Right forelimb (tissue), 1 donor: ENCODE measurements around the gene C19orf33.
"Not testable (repeated sequence)": the region's sequence is repeated elsewhere in the genome, so short reads cannot be mapped to it uniquely, and the experiment has no call there.

Experiments
- DNase-seq: peaks from one replicate; pipeline ENCODE4 v3.0.0-alpha.2; 2018

C19orf33 gene

GRCh38 chr19:38303517-38304351, at the start of gene C19orf33:
Gene C19orf33 (plus strand): TSS chr19:38304251. CDS start chr19:38304262, 11 bp downstream.
- DNase-seq: no peak

DNA sequence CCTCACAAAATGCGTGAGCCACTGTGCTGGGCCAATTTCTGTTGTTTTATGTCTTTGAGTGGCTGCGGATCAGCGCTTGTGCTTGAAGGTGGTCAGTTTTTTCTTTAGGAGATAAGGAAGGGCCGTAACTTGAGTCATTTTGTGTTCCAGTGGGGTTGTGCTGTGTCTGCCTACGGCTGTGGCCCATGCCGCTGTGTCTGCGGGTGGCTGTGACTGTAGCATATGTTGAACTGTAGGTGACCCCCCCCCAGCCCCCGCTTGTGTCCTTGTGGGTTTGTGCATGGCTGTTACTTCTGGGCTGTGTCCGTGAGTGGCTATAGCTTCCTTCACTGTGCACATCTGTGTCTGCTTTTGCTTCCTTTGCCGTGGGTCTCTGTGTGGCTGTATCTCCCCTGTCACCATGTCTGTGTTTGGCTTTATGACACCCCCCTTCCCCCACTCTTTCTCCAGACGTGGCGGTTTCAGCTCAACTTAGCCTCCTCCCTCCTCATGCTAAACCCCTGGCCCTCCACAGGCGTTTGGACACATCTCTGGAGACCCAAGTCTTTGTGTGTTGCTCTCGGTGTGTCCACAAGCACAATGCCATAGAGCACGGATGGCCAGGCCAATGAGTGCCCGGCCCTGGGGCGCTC, 48.6 kb upstream of the C19orf33 start:
- peak; percentile 59 for DNase-seq

DNA sequence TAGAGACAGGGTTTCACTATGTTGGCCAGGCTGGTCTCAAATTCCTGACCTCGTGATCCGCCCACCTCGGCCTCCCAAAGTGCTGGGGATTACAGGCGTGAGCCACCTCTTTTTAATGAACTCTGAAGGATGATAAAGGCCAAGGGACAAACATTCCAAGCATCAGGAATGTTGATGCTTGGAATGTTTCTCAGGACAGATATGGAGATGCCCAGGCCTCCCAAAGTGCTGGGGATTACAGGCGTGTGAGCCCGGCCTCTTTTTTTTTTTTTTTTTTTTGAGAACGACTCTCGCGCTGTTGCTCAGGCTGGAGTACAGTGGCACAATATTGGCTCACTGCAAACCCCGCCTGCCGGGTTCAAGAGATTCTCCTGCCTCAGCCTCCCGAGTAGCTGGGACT, 42.1 kb upstream of the C19orf33 start:
- not testable (repeated sequence) for DNase-seq

GRCh38 chr19:38262585-38263268, 41.3 kb upstream of the C19orf33 start:
- no peak for DNase-seq

GRCh38 chr19:38263689-38264485, 40.2 kb upstream of the C19orf33 start:
- no peak for DNase-seq

- no peak for DNase-seq
Observed at GRCh38 chr19:38264486-38265212, 39.4 kb upstream of the C19orf33 start, which contains the start of gene SPINT2. Gene SPINT2 (plus strand): TSS chr19:38264573. CDS start chr19:38264893, 320 bp downstream.

GRCh38 chr19:38265213-38265861, 38.7 kb upstream of the C19orf33 start:
- no peak for DNase-seq

GRCh38 chr19:38265921-38266429, 38.1 kb upstream of the C19orf33 start:
- DNase-seq: no peak

- no peak for DNase-seq
Observed at GRCh38 chr19:38266981-38267597, 37.0 kb upstream of the C19orf33 start.

DNA sequence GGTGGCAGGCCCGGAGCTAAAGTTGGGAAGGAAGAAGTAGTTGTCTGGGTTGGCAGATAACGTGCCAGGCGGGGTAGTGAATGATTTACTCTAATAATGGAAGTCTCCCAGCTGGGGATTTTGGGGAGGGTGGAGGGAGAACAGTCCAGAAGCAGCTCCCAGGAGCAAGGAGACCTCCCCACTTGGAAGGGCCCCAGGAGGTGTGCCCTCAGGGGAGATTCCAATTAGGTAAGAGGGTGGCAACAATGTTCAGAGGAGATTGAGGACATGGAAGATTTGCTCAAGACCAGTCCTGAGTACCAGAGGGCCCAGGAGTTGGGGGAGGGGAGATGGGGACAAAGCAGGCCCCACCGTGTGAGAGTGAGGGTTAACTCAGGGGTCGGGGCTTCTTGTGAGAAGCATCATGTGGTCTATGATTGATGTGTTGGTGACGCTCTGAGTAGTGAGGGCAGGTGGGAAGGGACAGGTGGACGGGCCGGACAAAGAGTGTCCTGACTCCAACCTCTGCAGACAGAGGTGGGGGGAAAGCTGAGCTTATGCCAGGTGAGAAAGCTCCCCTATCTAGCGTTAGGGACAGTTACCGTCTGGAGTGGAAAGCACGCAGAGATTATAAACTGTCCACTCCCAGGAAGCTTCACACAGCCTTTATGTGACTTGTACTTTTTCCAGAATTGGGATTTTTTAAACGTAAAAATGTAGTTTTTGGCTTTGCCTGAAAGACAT, 36.1 kb upstream of the C19orf33 start:
- DNase-seq: no peak

GRCh38 chr19:38268539-38268938, 35.5 kb upstream of the C19orf33 start:
- no peak for DNase-seq

DNA sequence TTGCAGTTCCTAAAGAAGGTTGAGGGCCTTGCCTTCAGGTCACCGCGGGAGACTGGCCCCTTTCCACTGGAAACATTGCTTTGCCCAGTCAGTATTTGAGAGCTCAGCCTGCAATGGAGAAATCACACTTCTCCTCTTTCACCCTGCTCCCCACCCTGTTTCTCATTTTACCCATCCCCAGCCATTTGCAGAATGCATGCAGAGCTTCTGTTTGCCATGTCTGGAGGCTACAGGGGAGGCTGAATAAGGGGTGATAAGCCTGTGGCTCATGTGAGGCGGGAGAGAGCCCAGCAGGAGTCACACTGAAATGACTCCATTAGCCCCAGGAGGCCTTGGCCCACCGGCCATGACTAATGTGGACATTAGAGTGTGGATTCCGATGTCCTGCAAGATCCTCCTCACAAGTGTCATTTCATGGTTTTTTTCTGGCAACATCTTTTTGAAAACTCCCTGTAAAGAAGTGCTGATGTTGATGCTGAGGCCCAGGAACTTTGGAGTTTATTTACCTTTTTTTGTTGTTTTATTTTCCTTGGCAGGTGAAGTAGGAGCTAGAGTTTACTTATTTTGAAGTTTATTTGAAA, 33.4 kb upstream of the C19orf33 start:
- DNase-seq: no peak

- no peak for DNase-seq
Observed at GRCh38 chr19:38273499-38273898, 30.6 kb upstream of the C19orf33 start.

DNA sequence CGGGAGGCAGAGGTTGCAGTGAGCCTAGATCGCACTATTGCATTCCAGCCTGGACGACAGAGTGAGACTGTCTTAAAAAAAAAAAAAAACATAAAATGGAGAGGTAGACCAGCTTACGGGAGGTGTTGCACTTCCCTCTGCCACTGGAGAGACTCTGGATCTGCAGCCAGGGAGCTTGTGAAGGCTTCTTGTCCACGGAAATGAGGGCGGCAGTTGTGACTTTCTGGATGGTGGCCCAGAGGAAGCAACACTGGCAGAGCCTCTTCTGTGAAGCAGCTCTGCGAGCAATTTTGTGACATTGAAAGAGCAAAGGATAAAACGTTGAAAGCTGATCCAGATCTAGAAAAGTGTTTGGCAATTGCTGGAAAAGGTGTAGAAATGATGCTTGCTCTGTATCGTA, 29.3 kb upstream of the C19orf33 start:
- DNase-seq: no peak

DNA sequence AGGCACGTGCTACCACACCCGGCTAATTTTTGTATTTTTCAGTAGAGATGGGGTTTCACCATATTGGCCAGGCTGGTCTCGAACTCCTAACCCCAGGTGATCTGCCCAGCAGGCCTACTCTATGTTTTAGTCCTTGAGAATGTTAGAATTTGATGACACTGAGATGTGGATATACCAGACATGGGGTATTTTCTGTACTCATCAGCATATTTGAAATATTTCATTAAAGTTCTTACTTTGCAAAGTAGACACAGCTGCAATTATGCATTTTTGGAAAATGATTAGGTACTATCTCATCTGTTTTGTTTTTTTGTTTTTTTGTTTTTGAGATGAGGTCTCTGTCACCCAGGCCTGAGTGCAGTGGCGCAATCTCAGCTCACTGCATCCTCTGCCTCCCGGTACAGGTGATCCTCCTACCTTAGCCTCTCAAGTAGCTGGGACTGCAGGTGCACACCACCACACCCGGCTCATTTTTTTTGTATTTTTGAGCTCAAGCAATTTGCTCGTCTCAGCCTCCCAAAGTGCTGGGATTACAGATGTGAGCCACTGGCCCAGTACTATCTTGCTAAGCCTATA, 27.0 kb upstream of the C19orf33 start:
- DNase-seq: no peak

DNA sequence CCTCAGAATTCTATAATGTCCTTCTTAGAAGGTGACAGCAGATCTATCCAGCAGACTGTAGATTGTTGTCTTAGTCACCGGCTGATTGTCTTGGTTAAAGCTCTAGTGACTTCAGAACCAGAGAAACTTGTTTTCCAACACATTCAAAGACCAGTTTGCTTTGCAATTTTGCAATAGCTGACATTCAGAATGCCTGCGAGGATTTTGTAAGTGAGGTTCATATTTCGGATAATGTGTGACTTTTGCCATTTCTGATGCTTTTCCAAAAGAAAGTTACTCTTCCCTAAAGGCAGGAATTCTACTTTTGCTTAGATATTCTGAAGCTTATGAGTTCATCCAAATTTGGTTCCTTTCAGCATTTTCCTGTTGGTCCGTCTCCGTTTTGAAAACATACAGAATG, 26.5 kb upstream of the C19orf33 start:
- no peak for DNase-seq

GRCh38 chr19:38277969-38278680, 25.9 kb upstream of the C19orf33 start:
- DNase-seq: no peak

DNA sequence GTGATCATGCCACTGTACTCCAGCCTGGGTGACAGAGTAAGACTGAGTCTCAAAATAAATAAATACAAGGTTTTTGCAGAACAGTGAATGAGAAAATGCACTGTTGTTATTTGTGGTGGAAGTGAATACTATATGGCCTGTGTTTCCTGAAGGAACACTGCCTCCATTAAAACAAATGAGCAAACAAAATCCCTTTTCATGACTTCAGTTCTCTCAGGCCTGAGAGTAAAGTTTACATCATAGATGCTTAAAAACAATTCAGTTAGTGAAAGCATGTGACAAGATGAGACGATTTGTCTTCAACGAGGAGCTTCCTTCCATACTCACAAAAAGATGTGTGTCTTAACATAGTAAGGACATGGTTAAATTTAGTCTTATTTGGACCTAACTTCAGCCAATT, 25.3 kb upstream of the C19orf33 start:
- no peak for DNase-seq
